HG02973 (cell line): ENCODE measurements around the gene CPNE5.

ENCODE experiments used
- ATAC-seq: cut with Tn5 transposase; IDR thresholded peaks from one replicate; pipeline ENCODE4 v1.9.1; 2021; ENCODE audit warnings: moderate library complexity; ENCODE audit not compliant: unreplicated experiment

Gene CPNE5

DNA sequence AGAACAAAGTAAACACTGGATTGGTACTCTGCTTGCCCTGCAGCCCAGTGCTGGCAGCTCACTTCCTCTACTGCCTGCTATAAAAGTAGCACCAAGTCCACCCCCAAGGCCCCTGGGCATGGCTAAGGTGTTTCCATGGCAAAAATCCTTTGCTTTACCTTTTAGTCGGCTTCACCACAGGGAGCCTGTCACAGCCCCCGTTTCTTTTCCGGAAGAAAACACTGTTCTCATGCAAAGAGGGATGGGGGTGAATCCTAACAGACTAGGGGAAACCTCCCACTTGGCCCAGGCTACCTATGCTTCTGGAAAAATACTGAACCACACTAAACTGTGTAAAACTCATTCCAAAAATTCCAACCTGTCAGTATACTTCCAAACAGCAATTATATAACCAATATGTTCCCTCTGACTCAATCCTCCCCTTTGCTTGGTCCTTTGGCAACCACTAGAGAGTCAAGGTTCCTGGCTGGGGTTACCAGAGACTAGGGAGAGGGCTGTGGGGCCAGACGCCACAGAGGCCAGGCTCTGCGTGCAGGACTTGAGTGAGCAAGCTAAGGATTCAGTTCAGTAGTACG is 19.2 kb upstream of the CPNE5 start:
- ATAC-seq, result no peak

DNA sequence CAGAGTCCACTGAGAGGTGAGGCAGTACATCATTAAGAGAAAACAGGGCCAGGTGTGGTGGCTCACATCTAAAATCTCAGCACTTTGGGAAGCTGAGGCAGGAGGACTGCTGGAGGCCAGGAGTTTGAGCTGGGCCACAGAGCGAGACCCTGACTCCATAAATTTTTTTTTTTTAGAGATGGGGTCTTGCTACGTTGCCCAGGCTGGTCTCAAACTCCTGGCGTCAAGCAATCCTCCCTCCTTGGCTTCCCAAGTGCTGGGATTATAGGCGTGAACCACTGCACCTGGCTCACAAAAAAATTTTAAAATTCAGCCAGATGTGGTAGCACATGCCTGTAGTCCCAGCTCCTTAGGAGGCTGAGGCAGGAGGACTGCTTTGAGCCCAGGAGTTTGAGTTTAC is 18.1 kb upstream of the CPNE5 start:
- no peak for ATAC-seq

DNA sequence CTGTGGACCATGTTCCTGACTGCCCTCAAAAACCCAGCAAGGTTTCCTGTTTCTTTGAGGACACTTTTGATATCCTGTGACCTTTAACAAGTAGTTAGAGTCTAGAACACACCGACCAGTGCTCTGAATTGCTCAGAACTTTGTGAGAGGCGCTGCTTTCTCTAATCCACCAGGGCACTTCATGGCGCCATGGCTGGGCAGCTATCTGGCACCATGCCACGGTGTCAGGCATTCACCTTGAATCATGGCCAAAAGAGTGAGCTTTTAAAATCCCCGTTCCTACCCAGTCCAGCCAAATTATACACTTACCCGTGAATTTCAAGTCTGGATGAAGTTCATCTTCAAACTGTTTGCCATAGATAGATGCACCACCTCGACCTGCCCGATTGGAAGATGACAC is 17.0 kb upstream of the CPNE5 start:
- ATAC-seq, result no peak

DNA sequence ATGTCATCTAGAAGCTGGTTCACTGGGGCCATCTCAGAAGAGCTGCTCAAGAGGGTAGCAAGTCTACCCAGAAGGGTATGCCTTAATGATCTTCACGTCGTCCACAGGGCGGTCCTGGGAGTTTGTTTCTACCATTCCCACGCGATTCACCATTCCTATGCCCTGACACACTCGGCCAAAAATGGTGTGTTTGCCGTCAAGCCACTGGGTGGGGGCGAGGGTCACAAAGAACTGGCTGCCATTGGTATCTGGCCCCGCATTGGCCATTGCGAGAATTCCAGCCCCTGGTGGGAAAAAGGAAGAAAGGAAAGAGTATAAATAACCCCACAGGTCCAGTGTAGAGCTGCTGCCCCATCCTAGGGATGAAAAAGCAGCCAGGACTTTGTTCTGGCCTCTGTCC is 16.5 kb upstream of the CPNE5 start:
- ATAC-seq, result no peak

DNA sequence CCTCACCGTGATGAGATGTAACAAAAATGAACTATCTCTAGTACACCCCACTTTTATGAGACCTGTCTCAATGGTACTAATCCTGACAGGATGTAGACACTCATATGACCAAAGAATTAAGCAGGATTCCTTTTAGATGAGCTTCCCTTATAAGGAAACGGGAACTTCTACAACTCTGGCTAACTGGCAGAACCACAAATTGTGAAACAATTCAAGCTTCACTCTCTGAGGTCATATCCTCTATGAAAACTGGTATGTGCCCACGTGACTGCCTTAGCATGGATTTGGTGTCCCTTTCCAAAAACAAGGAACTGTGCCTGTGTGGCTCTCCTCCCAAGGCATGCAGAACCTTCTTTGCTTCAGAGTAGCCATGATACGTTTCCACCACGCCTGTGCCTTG is 14.1 kb upstream of the CPNE5 start:
- ATAC-seq, result no peak

DNA sequence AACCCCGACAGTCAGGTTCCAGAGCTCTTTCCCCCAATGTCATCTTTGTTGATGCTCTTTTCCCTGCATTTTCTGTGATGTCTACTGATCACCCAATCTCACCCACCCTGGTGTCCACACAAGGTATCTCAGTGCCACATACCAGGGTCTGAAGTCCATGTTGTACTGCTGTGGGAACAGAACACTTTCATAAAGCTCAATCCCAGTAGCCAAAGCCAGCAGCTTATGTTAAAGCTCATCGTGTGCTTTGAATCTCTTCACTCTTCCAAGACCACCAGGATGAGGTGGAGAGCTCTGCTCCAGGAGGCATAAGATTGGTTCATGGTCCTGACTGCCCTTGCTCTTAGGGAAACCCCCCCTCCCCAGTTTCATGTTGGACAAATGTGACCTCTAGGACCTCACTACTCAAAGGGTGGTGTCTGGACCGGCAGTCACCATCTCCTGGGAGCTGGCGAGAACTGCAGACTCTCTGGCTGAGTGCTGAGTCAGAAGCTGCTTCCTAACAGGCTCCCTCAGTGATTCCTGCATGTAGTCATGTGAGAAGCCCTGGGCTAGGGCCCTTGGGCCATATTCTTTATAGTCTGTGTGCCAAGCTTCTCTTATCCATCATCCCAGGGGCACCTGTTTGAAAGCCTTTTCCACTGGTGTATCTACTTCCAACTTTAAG is 13.4 kb upstream of the CPNE5 start:
- ATAC-seq, result no peak

DNA sequence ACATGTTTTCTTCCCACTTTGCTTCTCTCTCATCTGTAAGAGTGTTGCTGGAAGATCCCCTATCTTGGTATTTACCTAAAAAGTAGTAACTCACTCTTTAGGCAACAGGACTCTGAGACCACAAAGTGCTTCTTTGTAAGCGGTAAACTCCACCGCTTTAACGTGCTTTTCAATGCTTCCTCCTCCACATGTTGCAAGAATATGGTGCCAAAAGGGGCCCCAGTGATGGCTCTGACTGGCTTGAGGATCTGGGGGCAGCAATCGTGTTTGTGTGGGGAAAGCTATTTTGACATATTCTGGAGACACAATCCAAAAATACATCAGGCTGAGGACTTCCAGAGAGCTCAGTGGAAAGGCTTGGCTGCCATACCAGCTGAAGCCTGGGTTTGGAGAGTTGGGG is 12.4 kb upstream of the CPNE5 start:
- no peak for ATAC-seq

DNA sequence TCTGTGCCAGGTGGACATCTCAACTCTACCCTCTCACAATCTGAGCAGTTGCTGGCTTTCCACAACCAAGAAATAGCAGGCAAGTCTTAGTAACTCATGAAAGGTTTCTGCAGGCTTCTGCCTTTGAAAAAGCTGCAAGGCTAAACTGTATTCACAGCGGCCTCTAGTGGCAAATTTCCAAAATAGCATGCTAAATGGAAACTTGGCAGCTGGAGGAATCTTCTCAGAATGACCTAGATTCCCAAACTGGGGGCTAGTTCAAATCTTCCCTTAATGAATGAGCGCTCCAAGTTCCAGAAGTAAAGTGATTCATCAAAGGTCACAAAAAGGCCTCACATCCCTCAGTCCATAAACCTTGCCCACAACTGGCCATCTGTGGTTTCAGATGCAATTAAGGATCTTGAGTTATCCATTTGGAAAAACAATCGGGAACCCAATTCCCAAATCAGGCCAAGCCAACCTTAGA is 11.9 kb upstream of the CPNE5 start:
- no peak for ATAC-seq

DNA sequence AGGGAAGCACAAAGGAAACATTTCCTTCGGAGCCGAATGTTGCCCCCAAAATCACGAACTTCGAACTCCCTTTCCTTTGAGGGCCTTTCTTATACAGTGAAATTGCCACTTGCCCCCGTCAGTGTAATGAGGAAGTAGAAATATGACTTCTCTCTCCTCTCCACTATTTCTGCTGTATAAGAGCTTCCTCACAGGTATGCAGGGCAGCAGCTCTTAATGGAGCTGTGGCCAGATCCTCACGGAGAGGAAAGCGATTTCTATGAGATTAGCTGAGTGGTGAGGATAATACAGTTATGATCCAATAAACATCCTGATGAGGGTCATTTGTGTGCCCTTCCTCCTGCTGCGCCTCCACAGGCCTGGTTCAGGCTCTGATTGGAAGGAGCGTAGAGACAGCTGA is 10.8 kb upstream of the CPNE5 start:
- ATAC-seq, result no peak

DNA sequence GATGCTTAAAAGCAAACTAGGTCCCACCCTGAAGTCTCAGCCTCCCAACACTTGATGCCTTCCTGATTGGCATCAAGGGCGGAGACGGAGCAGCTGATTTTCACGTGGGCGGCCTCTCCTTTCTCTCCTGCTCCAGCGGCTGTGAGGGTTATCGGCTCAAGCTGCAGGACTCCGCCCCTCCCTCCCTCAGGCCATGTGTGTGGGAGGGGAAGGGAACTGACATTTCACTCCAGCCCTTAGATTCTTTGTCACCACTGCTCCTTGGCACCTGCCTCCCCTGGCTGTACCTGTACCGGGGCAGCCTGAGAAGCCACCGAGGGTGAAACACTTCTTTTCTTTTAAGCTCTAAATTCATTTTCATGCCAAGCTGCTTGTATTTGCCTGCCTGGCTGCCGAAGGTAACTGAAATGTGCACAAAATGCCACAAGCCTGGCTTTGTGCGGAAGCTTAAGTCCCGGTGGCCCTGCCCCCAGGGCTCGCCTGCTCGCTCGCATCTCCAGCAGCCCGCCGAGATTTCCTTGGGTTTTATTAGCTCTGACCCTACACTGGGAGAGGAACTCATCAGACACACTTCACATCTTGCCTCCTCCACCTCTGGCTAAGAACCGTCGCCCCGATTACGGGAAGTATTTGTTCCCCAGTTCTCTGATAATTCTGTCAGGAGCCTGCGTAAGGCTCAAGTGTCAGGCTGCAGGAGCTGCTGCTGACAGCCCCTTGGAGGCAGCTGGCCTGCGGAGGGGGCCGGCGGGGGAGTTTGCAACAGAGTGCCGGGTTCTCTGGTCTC is 9.6 kb upstream of the CPNE5 start:
- ATAC-seq, result no peak

DNA sequence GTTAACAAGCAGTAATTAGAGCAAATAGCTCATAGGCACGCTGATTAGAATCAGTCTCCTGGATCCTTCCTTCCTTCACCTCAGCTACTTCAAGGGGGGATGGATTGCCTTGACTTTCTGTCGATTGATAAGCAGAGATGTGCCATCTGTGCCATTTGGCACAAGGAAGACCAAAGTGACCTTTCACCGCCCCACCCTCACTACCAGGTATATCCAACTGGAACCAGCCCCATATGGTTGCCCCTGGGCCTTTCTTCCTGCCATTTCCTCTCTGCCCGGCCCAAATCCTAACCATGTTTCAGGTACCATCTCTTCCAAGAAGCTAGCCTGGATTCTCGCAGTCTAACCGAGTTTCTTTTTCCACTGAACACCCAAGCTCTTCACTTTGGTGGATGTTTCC is 8.7 kb upstream of the CPNE5 start:
- ATAC-seq, result no peak

DNA sequence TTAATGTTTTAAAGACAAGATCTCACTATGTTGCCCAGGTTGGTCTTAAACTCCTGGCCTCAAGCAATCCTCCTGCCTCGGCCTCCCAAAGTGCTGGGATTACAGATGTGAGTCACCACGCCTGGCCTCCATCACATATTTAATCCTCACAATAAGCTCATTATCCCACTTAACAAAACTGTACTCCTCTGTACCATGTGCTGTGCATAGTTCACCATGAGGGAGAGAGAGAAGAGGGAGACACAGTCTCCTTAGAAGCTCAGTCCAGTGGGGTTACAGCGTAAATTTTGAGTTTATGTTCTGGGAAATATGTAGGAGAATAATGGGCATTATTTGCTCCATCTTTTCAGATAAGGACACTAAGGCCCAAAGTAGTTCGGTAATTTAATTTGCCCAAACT is 7.9 kb upstream of the CPNE5 start:
- no peak for ATAC-seq

DNA sequence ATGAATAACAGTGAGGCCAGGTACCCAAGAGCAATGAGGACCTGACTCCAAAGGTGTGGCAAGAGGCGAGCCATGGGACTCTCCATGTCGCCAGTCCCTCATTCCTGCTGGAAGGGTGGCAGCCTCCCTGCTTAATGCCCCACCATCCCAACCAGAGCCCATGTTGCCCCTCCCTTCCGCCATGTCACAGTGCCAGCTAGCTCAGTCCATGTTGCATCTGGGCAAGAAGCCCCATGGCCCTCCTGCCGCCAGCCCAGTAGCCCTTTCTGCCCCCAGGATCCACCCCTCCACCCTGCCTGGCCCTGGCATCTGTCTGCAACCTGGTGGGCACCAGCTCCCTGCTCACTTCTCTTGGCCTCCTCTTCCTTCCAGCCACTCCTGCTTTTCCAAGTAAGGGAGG is 6.0 kb upstream of the CPNE5 start:
- ATAC-seq, result no peak

DNA sequence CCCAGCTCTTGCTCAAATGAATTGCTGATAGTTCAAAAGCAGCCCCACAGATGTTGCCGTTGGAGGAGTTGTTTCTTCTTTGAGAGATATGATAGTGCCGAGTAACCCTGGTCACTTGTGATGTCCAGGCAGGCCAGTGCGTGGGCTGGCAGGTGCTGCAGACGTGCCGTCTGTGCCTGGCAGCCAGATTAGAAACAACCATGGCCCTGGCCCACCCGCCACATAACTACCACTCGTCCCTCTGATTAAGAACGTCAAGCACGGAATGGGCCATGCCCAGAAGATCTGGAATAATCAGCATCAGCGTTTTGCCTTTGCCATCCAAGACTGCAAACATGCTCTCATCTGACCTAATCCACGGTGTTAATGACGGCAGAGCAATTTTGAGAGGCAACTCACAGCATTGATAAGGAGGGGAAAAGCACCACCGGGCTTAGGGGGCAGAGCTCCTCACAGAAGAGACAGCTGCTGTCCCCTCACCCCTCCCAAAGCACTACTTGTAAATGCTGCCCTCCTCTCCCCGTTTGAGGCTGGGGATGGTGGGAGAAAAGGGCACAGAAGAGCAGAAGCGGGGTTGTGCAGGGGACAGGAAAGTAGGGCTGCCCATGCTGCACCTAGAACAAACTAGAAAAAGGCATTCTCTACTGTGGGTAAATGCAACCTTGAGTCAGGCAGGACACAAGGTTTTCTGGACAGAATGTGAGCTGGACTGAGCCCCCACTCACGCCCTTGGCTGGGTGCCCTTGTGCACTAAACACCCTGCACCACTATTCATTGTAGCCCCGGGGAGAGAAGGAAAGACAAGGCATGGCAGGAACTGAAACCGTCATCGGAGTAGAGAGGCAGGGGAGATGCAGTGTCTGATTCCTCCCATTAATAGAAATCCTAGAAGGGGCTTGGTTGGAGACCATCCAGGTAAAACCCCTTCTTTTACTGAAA is 5.3 kb upstream of the CPNE5 start:
- ATAC-seq, result no peak

DNA sequence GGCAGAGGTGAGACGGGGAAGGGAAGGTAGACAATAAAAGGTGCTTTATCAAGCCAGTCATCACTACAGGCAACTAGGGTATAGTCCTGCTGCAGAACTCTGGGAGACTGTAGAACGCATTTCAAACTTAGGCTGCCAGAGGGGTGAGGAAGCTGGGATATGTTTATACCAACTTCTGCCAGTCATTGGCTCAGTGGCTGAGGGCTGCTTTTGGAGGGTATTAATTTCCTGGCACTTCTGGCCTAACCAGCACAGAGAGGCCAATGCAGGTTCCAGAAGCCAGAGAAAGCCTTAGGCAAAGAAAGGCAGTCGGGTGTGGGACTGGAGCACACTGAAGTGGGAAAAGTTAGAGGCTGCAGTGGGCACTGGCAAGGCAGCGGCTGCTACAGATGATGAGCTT is 3.9 kb upstream of the CPNE5 start:
- no peak for ATAC-seq

DNA sequence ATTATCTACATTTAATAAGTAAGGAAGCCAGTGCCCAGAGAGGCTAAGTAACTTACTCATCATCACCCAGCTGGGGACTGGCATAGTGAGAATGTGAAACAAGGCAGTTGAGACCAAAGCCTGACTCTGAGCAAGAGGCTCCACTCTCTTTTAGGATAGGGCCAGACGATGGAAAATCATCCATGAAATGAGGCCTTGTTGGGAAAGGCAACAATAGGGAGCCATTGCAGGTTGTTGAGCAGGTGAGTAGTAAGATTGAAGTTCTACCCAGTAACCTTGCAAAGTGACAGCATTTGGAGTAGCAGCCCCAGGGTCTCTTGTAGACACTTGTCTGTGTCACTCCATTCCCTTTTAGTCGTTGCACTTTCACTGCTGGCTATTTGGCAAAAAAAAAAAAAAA is 2.5 kb upstream of the CPNE5 start:
- ATAC-seq, result no peak

DNA sequence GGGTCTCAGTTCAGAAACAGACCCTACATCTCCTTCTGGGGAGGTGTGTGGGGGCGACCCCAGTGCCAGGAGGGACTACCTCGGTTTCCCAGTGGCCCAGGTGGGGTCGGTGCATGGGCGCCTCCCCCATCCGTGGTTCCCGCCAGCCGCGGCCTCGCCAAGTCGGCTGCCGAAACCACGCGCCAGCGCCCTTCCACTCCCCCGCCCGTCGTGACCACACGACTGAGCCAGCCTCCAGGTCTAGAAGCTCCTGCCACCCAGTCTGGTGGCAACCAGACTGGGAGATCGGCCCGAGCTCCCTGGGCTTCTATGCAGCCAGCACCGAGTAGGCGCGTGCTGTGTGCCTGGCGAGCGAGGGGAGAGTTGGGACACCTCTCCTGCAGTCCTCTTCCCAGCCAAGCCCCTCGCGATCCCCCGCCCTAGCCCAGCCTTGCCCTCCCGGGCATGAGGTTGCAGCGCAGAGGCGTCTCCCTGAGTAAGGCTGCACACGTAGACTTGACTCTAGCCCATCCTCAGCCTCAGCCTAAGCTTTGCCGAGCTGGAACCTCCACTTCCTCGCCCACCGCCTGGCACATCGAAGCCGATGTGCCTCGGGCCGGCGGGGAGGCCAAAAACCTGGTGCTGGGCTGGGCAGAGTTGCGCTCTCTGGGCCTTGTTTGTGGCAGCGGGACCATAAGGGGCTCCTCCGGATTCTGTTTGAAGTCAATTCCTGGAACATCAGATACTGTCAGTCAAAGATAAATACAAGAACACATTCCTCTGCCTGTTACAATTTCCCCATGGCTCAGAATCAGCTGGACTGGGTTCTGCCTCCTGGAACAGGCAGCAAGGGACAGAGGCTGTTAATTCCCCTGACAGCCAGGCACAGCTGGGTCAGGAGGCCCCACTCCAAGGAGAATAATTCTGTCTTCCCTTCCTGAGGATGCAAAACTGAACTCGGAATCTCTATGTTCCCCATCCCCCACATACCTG is 1.5 kb upstream of the CPNE5 start:
- ATAC-seq, result no peak

DNA sequence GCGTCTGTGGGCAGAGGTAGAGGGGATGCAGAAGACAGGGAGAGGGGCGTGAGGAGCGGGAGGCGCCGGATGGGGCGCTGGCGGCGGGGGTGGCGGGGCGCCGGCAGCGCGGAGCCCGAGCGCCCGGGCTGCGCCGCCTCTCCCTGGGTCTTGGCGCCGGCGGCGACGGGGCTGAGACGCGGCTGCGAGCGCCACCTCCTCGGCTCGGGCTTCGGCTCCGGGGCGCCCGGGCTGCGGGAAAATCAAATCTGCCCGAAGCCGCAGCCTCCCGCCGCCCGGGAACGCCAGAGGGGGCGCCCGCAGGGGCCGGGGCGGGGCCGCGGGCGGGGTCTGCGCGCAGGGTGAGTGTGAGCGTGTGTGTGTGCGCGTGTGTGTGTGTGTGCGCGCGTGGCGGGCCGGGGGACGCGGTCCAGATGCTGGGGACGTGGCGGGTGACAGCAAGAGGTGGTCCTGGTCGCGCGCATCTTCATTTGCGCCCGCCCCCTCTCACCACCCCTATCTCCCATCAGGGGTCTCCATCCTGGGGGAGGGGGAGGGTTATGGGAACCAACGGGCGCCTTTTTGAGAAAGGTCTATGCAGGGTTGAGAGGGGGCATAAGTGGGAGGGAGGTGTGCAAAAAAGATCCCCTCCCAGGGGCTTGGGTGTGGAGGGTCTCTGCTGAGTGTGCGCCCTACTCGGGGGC is 646 bp upstream of the CPNE5 start:
- ATAC-seq, result no peak

DNA sequence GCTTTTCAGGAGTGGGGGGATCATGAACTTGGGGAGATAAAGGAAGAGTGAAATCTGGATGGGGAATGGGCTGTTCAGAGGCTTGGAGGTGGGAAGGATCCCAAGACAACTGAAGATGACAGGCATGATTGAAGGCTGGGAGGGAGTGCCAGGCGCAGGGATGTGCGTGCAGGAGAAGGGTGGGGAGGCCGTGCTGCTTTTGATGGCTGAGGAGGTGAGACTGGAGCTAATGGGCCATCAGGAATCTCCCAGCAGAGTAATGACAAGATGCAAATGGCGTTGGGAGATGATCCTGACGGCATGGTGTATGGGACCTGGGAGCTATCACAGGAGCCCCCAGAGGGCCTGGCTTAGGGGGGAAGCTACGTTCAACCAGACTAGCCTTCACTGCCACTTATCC is 1.6 kb downstream of the CPNE5 start:
- no peak for ATAC-seq

DNA sequence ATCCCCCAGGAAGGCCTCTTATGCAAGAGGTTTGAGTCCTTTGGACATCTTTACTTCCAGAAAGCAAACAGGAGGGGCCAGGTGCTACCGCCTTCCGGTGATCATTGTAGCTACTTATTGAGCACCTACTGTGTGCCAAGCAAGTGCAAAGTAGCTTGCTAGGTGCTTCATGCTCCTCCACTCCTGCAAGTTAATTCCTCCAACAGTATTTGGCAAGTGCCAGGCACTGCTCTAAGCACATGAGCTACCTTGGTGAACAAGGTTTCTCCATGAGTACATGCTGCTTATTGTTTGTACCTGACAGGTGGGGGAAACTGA is 2.3 kb downstream of the CPNE5 start:
- ATAC-seq, result no peak
